ENCODE results near the gene CITED4.

Gene CITED4

GRCh38 chr1:40840526-40841323, 21.4 kb downstream of the CITED4 start:
- Histone ChIP-seq H3K27ac (no peak overlapping the region), H3K27me3 (replicated peaks) (no peaks in the 10 kb centered on the region), H3K36me3 (replicated peaks) (no peaks in the 10 kb centered on the region), H3K4me3 (ENCODE audit: low read depth, low read length) (no peak overlapping the region)
- DNase-seq, result no peak
- TF ChIP-seq, protein P1, sequence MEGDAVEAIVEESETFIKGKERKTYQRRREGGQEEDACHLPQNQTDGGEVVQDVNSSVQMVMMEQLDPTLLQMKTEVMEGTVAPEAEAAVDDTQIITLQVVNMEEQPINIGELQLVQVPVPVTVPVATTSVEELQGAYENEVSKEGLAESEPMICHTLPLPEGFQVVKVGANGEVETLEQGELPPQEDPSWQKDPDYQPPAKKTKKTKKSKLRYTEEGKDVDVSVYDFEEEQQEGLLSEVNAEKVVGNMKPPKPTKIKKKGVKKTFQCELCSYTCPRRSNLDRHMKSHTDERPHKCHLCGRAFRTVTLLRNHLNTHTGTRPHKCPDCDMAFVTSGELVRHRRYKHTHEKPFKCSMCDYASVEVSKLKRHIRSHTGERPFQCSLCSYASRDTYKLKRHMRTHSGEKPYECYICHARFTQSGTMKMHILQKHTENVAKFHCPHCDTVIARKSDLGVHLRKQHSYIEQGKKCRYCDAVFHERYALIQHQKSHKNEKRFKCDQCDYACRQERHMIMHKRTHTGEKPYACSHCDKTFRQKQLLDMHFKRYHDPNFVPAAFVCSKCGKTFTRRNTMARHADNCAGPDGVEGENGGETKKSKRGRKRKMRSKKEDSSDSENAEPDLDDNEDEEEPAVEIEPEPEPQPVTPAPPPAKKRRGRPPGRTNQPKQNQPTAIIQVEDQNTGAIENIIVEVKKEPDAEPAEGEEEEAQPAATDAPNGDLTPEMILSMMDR (IDR thresholded peaks at IDR 0.05; ENCODE audit: low read depth, low read length, missing control alignments), result no peak
- in situ Hi-C loops (cut with HindIII; ENCODE audit: low pct_ligation_motif_present, low sequenced_read_pairs), result no loop called here

GRCh38 chr1:40839943-40840335, 22.2 kb downstream of the CITED4 start:
- TF ChIP-seq, protein P1 (IDR thresholded peaks at IDR 0.05; ENCODE audit: low read depth, low read length, missing control alignments), result no peak
- Histone ChIP-seq H3K36me3 (replicated peaks) (no peaks in the 10 kb centered on the region), H3K27ac (no peak overlapping the region), H3K27me3 (replicated peaks) (no peaks in the 10 kb centered on the region), H3K4me3 (ENCODE audit: low read depth, low read length) (no peak overlapping the region)
- in situ Hi-C loops (cut with HindIII; ENCODE audit: low pct_ligation_motif_present, low sequenced_read_pairs), result no loop called here
- no peak for DNase-seq

GRCh38 chr1:40838980-40839942, 22.9 kb downstream of the CITED4 start:
- in situ Hi-C loops (cut with HindIII; ENCODE audit: low pct_ligation_motif_present, low sequenced_read_pairs), result no loop called here
- TF ChIP-seq, protein P1 (IDR thresholded peaks at IDR 0.05; ENCODE audit: low read depth, low read length, missing control alignments), result no peak
- no peaks in the 10 kb centered on the region for H3K36me3 ChIP-seq (replicated peaks)
- no peak overlapping the region for H3K27ac ChIP-seq
- no peaks in the 10 kb centered on the region for H3K27me3 ChIP-seq (replicated peaks)
- H3K4me3 ChIP-seq (ENCODE audit: low read depth, low read length), result no peak overlapping the region
- no peak for DNase-seq

GRCh38 chr1:40838045-40838979, 23.9 kb downstream of the CITED4 start:
- no peaks in the 10 kb centered on the region for H3K27me3 ChIP-seq (replicated peaks)
- no peak overlapping the region for H3K27ac ChIP-seq
- DNase-seq, result no peak
- no peak overlapping the region for H3K4me3 ChIP-seq (ENCODE audit: low read depth, low read length)
- H3K36me3 ChIP-seq (replicated peaks), result no peaks in the 10 kb centered on the region
- in situ Hi-C loops (cut with HindIII; ENCODE audit: low pct_ligation_motif_present, low sequenced_read_pairs), result no loop called here
- TF ChIP-seq, protein P1 (IDR thresholded peaks at IDR 0.05; ENCODE audit: low read depth, low read length, missing control alignments), result no peak

DNA sequence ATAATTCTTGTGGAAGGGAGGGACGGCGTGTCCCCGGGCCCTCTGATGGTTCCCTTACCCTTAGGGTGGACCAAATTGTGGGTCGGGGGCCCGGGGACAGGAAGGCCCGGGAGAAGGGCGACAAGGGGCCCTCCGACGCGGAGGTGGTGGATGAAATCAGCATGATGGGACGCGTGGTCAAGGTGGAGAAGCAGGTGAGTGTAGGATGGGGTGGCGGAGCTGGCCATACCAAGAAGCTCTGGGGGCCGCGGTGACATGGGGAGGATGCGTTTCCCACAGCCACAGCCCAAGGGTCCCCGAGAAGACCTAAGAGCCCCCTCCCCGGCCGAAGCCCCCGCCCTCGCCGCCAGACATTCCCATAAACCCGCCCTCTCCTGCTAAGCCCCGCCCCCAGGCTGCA, 24.6 kb downstream of the CITED4 start:
- H3K4me3 ChIP-seq (ENCODE audit: low read depth, low read length), result no peak overlapping the region
- no peak for DNase-seq
- H3K27ac ChIP-seq, result no peak overlapping the region
- TF ChIP-seq, protein P1 (IDR thresholded peaks at IDR 0.05; ENCODE audit: low read depth, low read length, missing control alignments), result no peak
- in situ Hi-C loops (cut with HindIII; ENCODE audit: low pct_ligation_motif_present, low sequenced_read_pairs), result no loop called here
- H3K27me3 ChIP-seq (replicated peaks), result no peaks in the 10 kb centered on the region
- no peaks in the 10 kb centered on the region for H3K36me3 ChIP-seq (replicated peaks)
